Epithelial cell of proximal tubule (primary cell): Measurements from ENCODE around the gene OFD1. TPM values are rescaled to one million over a fixed set of nuclear protein-coding genes. Genes with fewer than 3 reads are reported as not detected.

Source experiments
- DNase-seq: peaks from one replicate; pipeline ENCODE4 v3.0.0-alpha.2; 2011; ENCODE audit warnings: low read depth
- H3K4me3 ChIP-seq: 2 replicates; pipeline ENCODE4 v1.5.1; 2011; ENCODE audit warnings: low read depth, mild to moderate bottlenecking, low read length
- total RNA-seq: library from RNA; depleted of rRNA; stranded (reverse); fragments of >200 nt; gene quantifications from 2 replicates; pipeline ENCODE4 v1.2.3, GENCODE V29; 2015
- TF ChIP-seq, protein P1 (sequence below): conservative IDR thresholded peaks from 2 replicates; pipeline ENCODE4 v1.5.1; 2012; ENCODE audit warnings: low read depth, mild to moderate bottlenecking, low read length

The OFD1 gene
- total RNA-seq, 1 donor from 2014 or later: 10.8 TPM

DNA sequence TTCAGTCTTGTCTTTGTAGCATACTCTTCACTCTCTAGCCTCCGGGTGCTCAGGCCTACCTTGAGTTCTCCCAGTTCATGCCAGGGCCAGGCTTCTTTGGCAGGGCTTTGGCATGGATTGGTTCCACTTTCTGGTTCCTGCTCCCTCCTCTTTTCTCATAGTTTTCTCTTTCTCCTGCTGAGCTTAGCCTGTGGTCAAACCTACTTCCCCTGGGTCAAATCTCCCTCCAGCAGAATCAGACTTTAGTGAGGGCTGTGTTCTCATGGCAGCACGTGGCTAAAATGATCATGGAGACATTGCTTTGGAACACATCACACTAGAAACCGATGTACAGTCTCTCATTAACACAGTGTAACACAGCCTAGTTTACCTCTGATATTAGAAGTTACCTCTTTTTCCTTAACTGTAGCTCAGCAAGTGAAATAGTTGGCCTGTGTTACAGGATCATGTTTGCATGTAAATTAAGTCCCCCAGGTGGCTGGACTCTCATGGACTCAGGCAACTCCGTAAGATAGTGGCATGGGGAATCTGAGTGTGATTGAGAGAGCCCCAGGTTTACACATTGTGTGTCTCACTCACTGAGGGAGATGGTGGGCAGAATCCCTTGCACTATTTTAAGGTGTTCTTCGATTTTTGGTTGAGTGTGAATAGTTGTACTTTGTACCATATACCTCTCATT lies 32.3 kb upstream of the OFD1 start:
- TF ChIP-seq, protein P1, sequence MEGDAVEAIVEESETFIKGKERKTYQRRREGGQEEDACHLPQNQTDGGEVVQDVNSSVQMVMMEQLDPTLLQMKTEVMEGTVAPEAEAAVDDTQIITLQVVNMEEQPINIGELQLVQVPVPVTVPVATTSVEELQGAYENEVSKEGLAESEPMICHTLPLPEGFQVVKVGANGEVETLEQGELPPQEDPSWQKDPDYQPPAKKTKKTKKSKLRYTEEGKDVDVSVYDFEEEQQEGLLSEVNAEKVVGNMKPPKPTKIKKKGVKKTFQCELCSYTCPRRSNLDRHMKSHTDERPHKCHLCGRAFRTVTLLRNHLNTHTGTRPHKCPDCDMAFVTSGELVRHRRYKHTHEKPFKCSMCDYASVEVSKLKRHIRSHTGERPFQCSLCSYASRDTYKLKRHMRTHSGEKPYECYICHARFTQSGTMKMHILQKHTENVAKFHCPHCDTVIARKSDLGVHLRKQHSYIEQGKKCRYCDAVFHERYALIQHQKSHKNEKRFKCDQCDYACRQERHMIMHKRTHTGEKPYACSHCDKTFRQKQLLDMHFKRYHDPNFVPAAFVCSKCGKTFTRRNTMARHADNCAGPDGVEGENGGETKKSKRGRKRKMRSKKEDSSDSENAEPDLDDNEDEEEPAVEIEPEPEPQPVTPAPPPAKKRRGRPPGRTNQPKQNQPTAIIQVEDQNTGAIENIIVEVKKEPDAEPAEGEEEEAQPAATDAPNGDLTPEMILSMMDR: no peak
- H3K4me3 ChIP-seq: no peak overlapping the region
- no peak for DNase-seq

DNA sequence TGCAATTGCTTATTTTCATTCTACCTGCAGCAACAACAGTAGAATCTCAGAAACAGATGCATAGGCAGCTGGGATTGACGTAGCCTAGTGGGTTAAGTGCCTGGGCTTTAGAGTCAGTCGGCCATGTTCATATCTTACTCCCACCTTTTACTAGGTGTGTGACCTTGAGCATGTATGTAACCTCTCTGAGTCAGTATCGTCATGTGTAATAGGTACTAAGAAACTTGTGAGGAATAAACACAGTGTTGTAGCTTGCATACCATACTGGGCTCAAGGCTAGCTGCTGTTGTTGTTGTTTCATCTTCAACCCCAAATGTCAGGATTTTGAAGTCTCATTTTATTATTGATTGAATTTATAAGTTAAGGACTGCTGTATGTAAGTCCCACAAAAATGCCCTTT lies 31.4 kb upstream of the OFD1 start:
- TF ChIP-seq, protein P1: no peak
- DNase-seq: no peak

DNA sequence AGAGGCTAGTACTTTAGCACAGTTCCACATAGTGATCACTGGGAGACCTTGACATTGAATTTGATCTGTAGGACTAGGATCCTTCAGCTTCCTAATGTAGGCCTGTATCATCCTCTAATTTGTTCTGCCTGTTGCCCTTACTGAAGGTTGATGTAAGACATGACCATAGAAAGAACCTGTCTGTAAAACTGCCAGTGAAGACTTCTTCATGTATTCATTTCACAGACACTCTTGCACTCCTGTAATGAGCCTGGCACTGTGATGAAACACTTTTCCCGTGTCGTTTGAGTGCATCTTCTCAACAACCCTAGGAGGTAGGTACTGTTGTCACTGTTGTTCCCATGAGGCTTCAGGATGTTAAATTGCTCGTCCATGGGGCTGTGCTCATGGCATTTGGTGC lies 31.0 kb upstream of the OFD1 start:
- TF ChIP-seq, protein P1: no peak
- no peak for DNase-seq
- H3K4me3 ChIP-seq: no peak overlapping the region

More for the DNA sequence above, 31.4 kb upstream of the OFD1 start:
- H3K4me3 ChIP-seq: no peak overlapping the region

DNA sequence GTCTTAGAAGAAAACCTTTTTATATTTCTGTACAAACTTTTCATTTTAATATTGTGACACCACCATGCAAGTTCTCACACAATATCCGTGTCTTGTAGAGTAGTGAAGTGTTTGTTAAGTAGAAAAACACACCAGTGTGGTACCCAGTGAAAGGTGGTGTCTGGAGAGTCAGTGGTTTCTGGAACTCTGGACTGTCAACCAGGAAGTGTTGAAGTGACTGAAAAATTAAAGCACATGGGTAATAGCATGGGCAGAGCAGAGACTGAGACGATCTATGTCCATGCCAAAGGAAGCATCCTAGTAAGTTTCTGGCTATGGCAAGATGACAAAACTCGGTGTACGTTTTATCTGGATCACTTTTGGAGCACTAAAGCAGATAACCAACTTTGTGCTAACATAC lies 23.4 kb upstream of the OFD1 start:
- no peak overlapping the region for H3K4me3 ChIP-seq
- DNase-seq: no peak

DNA sequence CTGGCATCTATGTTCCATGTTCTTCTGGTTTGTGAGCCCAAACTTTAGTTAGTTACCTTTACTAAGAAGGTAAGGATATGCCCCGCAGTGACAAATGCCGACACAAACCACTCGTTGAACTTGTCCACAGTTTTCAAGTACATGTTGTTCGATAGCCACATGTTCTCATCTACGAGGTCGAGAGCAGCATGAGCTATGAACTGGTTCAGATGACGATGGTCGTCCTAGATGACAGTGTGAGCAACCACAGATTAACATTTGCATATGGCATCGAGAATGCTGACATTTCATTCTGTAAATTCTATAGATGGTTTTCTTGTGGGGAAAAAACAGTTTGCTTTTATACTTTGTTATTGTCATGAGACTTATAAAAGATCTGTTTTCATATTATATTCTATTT lies 18.1 kb upstream of the OFD1 start:
- DNase-seq: no peak
- no peak overlapping the region for H3K4me3 ChIP-seq
- TF ChIP-seq, protein P1: no peak

More for the DNA sequence above, 23.4 kb upstream of the OFD1 start:
- TF ChIP-seq, protein P1: no peak

DNA sequence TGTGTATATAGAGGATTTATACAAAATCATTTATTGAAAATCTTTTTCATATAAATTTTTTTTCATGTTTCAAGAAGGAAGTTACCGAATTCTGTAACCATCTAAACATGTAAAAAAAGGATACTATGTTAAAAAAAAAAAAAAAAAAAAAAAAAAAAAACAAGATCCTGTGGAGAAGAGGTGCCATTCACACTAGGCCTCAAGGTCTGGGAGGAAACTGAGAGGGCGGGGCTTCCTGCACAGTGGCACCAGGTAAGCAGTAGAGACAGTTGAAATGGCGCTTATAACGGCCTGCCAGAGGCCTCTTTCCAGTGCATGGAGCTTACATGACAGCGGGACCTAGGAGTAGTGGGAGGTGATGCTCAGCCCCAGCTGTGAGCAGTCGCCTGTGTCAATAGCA lies 17.6 kb upstream of the OFD1 start:
- no peak for DNase-seq
- no peak overlapping the region for H3K4me3 ChIP-seq
- TF ChIP-seq, protein P1: no peak

DNA sequence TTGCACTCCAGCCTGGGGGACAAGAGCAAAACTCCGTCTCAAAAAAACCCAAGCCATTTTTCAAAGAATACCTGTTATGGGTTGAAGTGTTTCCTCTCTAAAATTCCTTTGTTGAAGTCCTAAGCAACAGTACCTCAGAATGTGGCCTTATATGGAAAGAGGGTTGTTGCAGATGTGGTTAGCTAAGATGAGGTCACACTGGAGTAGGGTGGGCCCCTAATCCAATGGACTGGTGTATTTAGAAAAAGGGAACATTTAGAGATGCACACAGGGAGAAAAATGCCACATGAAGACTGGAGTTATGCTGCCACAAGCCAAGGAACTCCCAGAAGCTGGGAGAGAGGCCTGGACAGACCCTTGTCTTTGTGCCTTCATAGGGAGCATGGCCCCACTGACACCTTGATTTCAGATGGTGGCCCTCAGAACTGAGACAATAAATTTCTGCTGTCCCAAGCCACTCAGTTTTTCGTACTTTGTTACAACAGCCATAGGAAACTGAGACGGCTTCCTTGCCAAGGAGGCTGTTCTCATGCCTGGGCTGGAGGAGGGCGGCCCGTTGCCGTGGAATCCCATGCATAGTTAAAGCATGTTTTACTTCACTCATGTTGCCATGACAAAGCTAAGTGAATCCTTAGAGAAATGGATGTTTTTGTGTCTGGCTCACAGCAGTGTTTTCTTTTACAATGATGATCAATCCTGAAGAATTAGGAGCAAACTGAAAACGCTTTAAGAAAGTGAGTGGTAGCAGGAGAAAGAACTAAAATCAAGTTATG lies 16.7 kb upstream of the OFD1 start:
- no peak overlapping the region for H3K4me3 ChIP-seq
- TF ChIP-seq, protein P1: no peak
- DNase-seq: no peak
